Mesendoderm (in vitro differentiated cells): ENCODE measurements around the gene TSPAN12.
"Not testable (repeated sequence)": the region's sequence is repeated elsewhere in the genome, so short reads cannot be mapped to it uniquely, and the experiment has no call there.

Experiments used
- DNase-seq: peaks from one replicate; pipeline ENCODE4 v3.0.0; 2013
- H2AK5ac ChIP-seq: 2 replicates; pipeline ENCODE4 v1.6.1; 2013; ENCODE audit warnings: low read length, inconsistent platforms
- H2BK120ac ChIP-seq: 2 replicates; pipeline ENCODE4 v1.6.1; 2013; ENCODE audit warnings: low read depth, mild to moderate bottlenecking, low read length, moderate library complexity, mixed read lengths
- H2BK15ac ChIP-seq: replicated peaks from 2 replicates; pipeline ENCODE4 v1.6.1; 2013; ENCODE audit warnings: low read depth, mild to moderate bottlenecking, moderate library complexity
- H2BK5ac ChIP-seq: 2 replicates; pipeline ENCODE4 v1.6.1; 2013; ENCODE audit warnings: low read length, inconsistent platforms
- H3K18ac ChIP-seq: 2 replicates; pipeline ENCODE4 v1.6.1; 2013; ENCODE audit warnings: mild to moderate bottlenecking, low read length, mixed read lengths
- H3K23ac ChIP-seq: one replicate; pipeline ENCODE4 v1.6.1; 2013; ENCODE audit warnings: low read length
- H3K27ac ChIP-seq: 2 replicates; pipeline ENCODE4 v1.5.1; 2013; ENCODE audit warnings: low read depth, mild to moderate bottlenecking, inconsistent platforms, low read length, moderate library complexity
- H3K27me3 ChIP-seq: 2 replicates; pipeline ENCODE4 v1.6.1; 2013; ENCODE audit warnings: low read length, control low read depth, mild to moderate bottlenecking, inconsistent platforms; ENCODE audit not compliant: insufficient read depth, poor library complexity
- H3K36me3 ChIP-seq: 2 replicates; pipeline ENCODE4 v1.6.1; 2013; ENCODE audit warnings: low read length, inconsistent platforms; ENCODE audit not compliant: control insufficient read depth, insufficient read depth
- H3K4ac ChIP-seq: one replicate; pipeline ENCODE4 v1.6.1; 2013; ENCODE audit warnings: low read depth, mild to moderate bottlenecking, low read length, moderate library complexity
- H3K4me1 ChIP-seq: 2 replicates; pipeline ENCODE4 v1.6.1; 2013; ENCODE audit warnings: low read depth, low read length, inconsistent platforms; ENCODE audit not compliant: control insufficient read depth
- H3K4me2 ChIP-seq: 2 replicates; pipeline ENCODE4 v1.6.1; 2013; ENCODE audit warnings: low read length
- H3K4me3 ChIP-seq: 2 replicates; pipeline ENCODE4 v1.5.1; 2013; ENCODE audit warnings: mild to moderate bottlenecking, low read length
- H3K56ac ChIP-seq: one replicate; pipeline ENCODE4 v1.6.1; 2013; ENCODE audit warnings: low read length
- H3K79me1 ChIP-seq: 2 replicates; pipeline ENCODE4 v1.6.1; 2013; ENCODE audit warnings: low read length, inconsistent platforms
- H3K79me2 ChIP-seq: 2 replicates; pipeline ENCODE4 v1.6.1; 2013; ENCODE audit warnings: mild to moderate bottlenecking, low read length; ENCODE audit not compliant: control insufficient read depth, insufficient read depth
- H3K9ac ChIP-seq: 2 replicates; pipeline ENCODE4 v1.6.1; 2013; ENCODE audit warnings: low read length, inconsistent platforms
- H4K5ac ChIP-seq: one replicate; pipeline ENCODE4 v1.6.1; 2013; ENCODE audit warnings: low read length
- H4K8ac ChIP-seq: one replicate; pipeline ENCODE4 v1.6.1; 2013; ENCODE audit warnings: low read depth, mild to moderate bottlenecking, control low read depth, low read length, moderate library complexity
- WGBS: extraction: QIAGEN DNeasy Blood & Tissue Kit; methylation state at CpG from one replicate; pipeline ENCODE4 v1.1.7; 2013; ENCODE audit warnings: low lambda C conversion rate, missing lambda C conversion rate; ENCODE audit not compliant: insufficient coverage; ENCODE audit errors: extremely low coverage; 5-methylcytosine and 5-hydroxymethylcytosine counted together

The TSPAN12 gene

GRCh38 chr7:120780938-120781337, 77.0 kb downstream of the TSPAN12 start:
- H3K18ac ChIP-seq: peak overlapping the region; percentile 75
- no peak overlapping the region for H3K9ac ChIP-seq
- H4K8ac ChIP-seq: no peak overlapping the region
- no peak overlapping the region for H2AK5ac ChIP-seq
- no peaks in the 10 kb centered on the region for H3K27me3 ChIP-seq
- no peak overlapping the region for H3K23ac ChIP-seq
- no peak overlapping the region for H2BK15ac ChIP-seq
- no peak overlapping the region for H2BK5ac ChIP-seq
- H3K56ac ChIP-seq: peak overlapping the region; percentile 60
- H3K4me1 ChIP-seq: peaks cover 15% of the 10 kb centered on the region
- no peak overlapping the region for H2BK120ac ChIP-seq
- no peak overlapping the region for H3K4me3 ChIP-seq
- no peaks in the 10 kb centered on the region for H3K79me2 ChIP-seq
- peak overlapping the region; percentile 44 for H3K27ac ChIP-seq
- no CpG with 5 or more reads among the region's 6 CpGs for WGBS
- no peaks in the 10 kb centered on the region for H3K79me1 ChIP-seq
- H3K4me2 ChIP-seq: no peak overlapping the region
- H3K36me3 ChIP-seq: no peaks in the 10 kb centered on the region
- DNase-seq: peak; percentile 72
- H4K5ac ChIP-seq: no peak overlapping the region
- peak overlapping the region; percentile 20 for H3K4ac ChIP-seq

GRCh38 chr7:120780451-120780850, 77.5 kb downstream of the TSPAN12 start:
- H3K4me3 ChIP-seq, H3K9ac ChIP-seq, H3K27me3 ChIP-seq, H4K5ac ChIP-seq, H3K79me2 ChIP-seq, H3K79me1 ChIP-seq, H4K8ac ChIP-seq, H3K4me2 ChIP-seq, H3K23ac ChIP-seq, H2AK5ac ChIP-seq, H2BK15ac ChIP-seq, DNase-seq, H3K36me3 ChIP-seq: not testable (repeated sequence)
- H2BK5ac ChIP-seq: peak overlapping the region; percentile 89
- no CpG with 5 or more reads among the region's 7 CpGs for WGBS
- H3K56ac ChIP-seq: peak overlapping the region; percentile 60
- peak overlapping the region; percentile 31 for H3K27ac ChIP-seq
- peak overlapping the region; percentile 54 for H3K18ac ChIP-seq
- peaks cover 14% of the 10 kb centered on the region for H3K4me1 ChIP-seq
- peak overlapping the region; percentile 20 for H3K4ac ChIP-seq
- H2BK120ac ChIP-seq: peak overlapping the region; percentile 65

- Histone ChIP-seq H2BK120ac (peak overlapping the region; percentile 83), H2BK5ac (peak overlapping the region; percentile 87), H3K56ac (peak overlapping the region; percentile 64), H2AK5ac (peak overlapping the region; percentile 78), H3K27ac (peak overlapping the region; percentile 66), H3K23ac (peak overlapping the region; percentile 45)
- H4K8ac ChIP-seq, H4K5ac ChIP-seq, H3K4me3 ChIP-seq, H3K27me3 ChIP-seq, H3K79me1 ChIP-seq, H3K4me2 ChIP-seq, H3K4me1 ChIP-seq, H3K9ac ChIP-seq, H3K18ac ChIP-seq, H3K4ac ChIP-seq, H2BK15ac ChIP-seq, H3K36me3 ChIP-seq, H3K79me2 ChIP-seq, DNase-seq: not testable (repeated sequence)
- no CpG with 5 or more reads among the region's 8 CpGs for WGBS
Observed at GRCh38 chr7:120779078-120779477, 78.9 kb downstream of the TSPAN12 start.

GRCh38 chr7:120775755-120776154, 82.2 kb downstream of the TSPAN12 start:
- Histone ChIP-seq H3K4me2 (no peak overlapping the region), H3K56ac (peak overlapping the region; percentile 70), H3K27ac (peak overlapping the region; percentile 67), H3K4ac (peak overlapping the region; percentile 97), H3K79me1 (no peaks in the 10 kb centered on the region), H3K18ac (peak overlapping the region; percentile 100), H3K27me3 (no peaks in the 10 kb centered on the region), H4K5ac (no peak overlapping the region), H2BK5ac (peak overlapping the region; percentile 79), H3K9ac (no peak overlapping the region), H4K8ac (no peak overlapping the region), H3K79me2 (no peaks in the 10 kb centered on the region), H2BK120ac (peak overlapping the region; percentile 98), H3K4me1 (no peaks in the 10 kb centered on the region), H2BK15ac (no peak overlapping the region), H3K23ac (no peak overlapping the region), H3K4me3 (no peak overlapping the region), H3K36me3 (no peaks in the 10 kb centered on the region), H2AK5ac (no peak overlapping the region)
- no peak for DNase-seq

GRCh38 chr7:120774481-120774880, 83.5 kb downstream of the TSPAN12 start:
- no peak overlapping the region for H2BK15ac ChIP-seq
- H2BK5ac ChIP-seq: no peak overlapping the region
- H3K4ac ChIP-seq: no peak overlapping the region
- H3K27ac ChIP-seq: no peak overlapping the region
- no peak overlapping the region for H3K9ac ChIP-seq
- H3K18ac ChIP-seq: no peak overlapping the region
- H3K79me2 ChIP-seq: no peaks in the 10 kb centered on the region
- H3K27me3 ChIP-seq: no peaks in the 10 kb centered on the region
- H3K4me3 ChIP-seq: no peak overlapping the region
- no peak overlapping the region for H2AK5ac ChIP-seq
- no peak overlapping the region for H2BK120ac ChIP-seq
- no peak overlapping the region for H3K56ac ChIP-seq
- no peak overlapping the region for H3K23ac ChIP-seq
- H3K4me2 ChIP-seq: no peak overlapping the region
- DNase-seq: peak; percentile 19
- H3K4me1 ChIP-seq: no peaks in the 10 kb centered on the region
- H3K79me1 ChIP-seq: no peaks in the 10 kb centered on the region
- no peak overlapping the region for H4K5ac ChIP-seq
- H4K8ac ChIP-seq: peak overlapping the region; percentile 86
- H3K36me3 ChIP-seq: no peaks in the 10 kb centered on the region
- no CpG with 5 or more reads among the region's 3 CpGs for WGBS

- no peak overlapping the region for H2AK5ac ChIP-seq
- no peak overlapping the region for H3K4me3 ChIP-seq
- no peak overlapping the region for H3K4ac ChIP-seq
- H2BK15ac ChIP-seq: no peak overlapping the region
- H3K79me1 ChIP-seq: no peaks in the 10 kb centered on the region
- H3K18ac ChIP-seq: no peak overlapping the region
- no peaks in the 10 kb centered on the region for H3K36me3 ChIP-seq
- H4K5ac ChIP-seq: no peak overlapping the region
- no peak overlapping the region for H3K9ac ChIP-seq
- H3K4me2 ChIP-seq: no peak overlapping the region
- no peak overlapping the region for H3K56ac ChIP-seq
- no peak overlapping the region for H3K27ac ChIP-seq
- DNase-seq: no peak
- H2BK5ac ChIP-seq: no peak overlapping the region
- H4K8ac ChIP-seq: no peak overlapping the region
- no peaks in the 10 kb centered on the region for H3K79me2 ChIP-seq
- no peaks in the 10 kb centered on the region for H3K4me1 ChIP-seq
- H3K23ac ChIP-seq: no peak overlapping the region
- H2BK120ac ChIP-seq: no peak overlapping the region
- H3K27me3 ChIP-seq: no peaks in the 10 kb centered on the region
- no CpG with 5 or more reads among the region's 3 CpGs for WGBS
Observed at GRCh38 chr7:120770206-120770605, 87.7 kb downstream of the TSPAN12 start.
